H1 (cell line): ENCODE measurements around the gene CLIC1. TPM values are rescaled to one million over a fixed set of nuclear protein-coding genes. Genes with fewer than 3 reads are reported as not detected.

Source experiments
- SAP30 ChIP-seq: fragments of 300-600 bp; sonication (generic); IDR thresholded peaks from 2 replicates; pipeline ENCODE4 v1.7.1; 2012; ENCODE audit warnings: low read length, moderate library complexity, mild to moderate bottlenecking, inconsistent platforms; ENCODE audit not compliant: insufficient read depth, insufficient replicate concordance
- polyA plus RNA-seq, 7 experiments: library from polyadenylated mRNA; depleted of rRNA in 3 of 7; stranded (reverse) in 5 of 7; unstranded in 2 of 7; fragments of >200 nt in 5 of 7; fragments of 200-250 nt in 2 of 7; gene quantifications; 1 replicate in 5 of 7; 2 replicates in 1 of 7; 4 replicates in 1 of 7; pipeline versions ENCODE4 v1.2.1 to v1.2.3, GENCODE V29; 2011 to 2013; ENCODE audit warnings: missing spikeins in 2 of 7, mixed read lengths in 2 of 7
- total RNA-seq: library from RNA; stranded (reverse); fragmentation: NEBNext Ultra II Directional; extraction: Animal tissue kit (Norgen Biotek cat#: 25700); gene quantifications from 2 replicates; pipeline ENCODE4 v1.2.1, GENCODE V29; 2021

CLIC1 gene
- total and polyA plus RNA-seq, 2 of the 8 experiments (the other 6 are each of a cell fraction or from before 2014, with no cell fraction given), result 250 to 277 TPM

DNA sequence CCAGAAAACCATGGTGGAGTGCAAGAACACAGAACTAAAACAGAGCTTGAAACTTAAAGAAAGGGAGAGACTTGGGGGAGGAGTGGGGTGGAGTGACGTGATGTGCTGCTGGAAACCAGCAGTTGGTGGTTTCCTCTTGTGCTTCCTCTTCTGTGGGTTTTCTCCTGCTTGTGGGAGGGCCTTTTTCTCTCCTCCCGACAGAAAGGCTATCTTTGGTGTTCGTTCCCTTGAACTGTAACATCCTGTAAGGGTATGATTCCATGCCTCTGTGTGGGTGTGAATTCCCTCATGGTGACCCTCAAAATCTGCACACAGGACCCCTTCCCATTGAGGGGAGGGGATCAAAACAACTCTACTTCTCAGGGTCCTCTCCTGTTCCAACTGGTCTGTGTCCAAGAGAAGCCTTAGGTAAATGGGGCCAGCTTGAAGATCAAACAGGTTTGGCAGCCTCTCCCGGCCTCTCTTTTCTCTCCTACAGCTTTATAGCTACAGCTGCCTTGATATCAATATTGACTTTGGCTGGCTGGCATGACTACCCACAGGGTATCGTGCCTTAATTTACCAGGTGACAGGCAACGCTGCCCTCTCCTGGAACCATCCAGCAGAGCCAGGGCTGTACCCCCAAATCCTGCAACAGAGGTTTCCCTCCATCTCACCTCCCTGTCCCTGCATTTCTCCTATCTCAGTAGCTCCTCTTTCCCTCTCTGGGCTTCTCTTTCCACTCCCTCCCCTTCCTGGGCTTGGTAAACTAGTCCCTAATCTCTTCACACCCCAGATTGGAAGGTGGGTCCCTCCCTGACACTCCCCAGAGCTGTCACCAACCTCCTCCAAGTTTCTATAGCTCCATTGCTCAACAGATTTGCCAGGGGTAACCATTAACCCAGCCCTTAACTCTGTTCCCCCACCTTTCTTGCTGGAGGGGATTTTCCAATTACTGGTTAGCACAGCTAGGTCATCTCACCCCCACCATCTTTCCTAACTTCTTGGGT is 2.0 kb upstream of the CLIC1 start (continued):
- TF ChIP-seq SAP30, result no peak
